ENCODE measurements around the gene DUOX2. TPM values are rescaled to one million over a fixed set of nuclear protein-coding genes. Genes with fewer than 3 reads are reported as not detected.
A peak's percentile ranks its signal among the peaks of the same experiment; 100 is the strongest.

The DUOX2 gene
- total RNA-seq, 2 donors from 2014 or later: 0.11 to 0.13 TPM

DNA sequence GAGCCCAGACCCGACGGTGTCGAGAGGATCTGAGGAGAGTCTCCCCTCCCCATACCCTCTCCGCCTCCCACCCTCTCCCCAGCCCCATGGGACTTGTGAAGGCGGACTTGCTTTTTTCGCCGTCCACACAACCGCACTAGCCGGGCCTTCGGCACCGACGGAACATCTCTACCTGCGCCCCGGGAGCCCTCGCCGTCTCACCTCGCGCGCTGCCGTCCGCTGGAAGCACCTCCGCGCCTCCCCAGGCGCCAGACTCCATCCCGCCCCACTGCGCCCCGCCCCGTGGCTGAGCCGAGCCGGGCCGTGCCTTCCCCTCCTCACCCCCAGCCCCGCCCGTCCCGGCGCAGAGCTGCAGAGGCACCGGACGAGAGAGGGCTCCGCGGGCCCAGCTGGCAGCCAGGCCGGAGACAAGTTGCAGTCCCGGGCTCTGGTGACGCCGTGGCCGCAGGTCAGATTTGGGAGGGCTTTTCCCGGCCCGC, 15.7 kb upstream of the DUOX2 start, which contains the start of the genes DUOX1 and DUOXA1:
Gene DUOX1, plus strand, starts transcription at position 344 of the 479 bp plus-strand sequence. CDS start 1,973 bp downstream, outside the sequence.
Gene DUOXA1, minus strand, starts transcription at position 229 of the 479 bp plus-strand sequence. CDS start 6,865 bp downstream, outside the sequence.
- Histone ChIP-seq H3K4me3 (ENCODE audit: low read length) (peak within 1 kb of the TSS; percentile 60), H3K27ac (ENCODE audit: low read depth, low read length) (no peak within 1 kb of the TSS), H3K4me1 (ENCODE audit: control insufficient read depth, insufficient read depth, low read length) (peaks cover 3% of the 10 kb centered on the region), H3K27me3 (ENCODE audit: control insufficient read depth, insufficient read depth, low read length, poor library complexity, severe bottlenecking) (peaks cover 100% of the 10 kb centered on the region), H3K9me3 (ENCODE audit: control insufficient read depth, low read length) (no peaks in the 10 kb centered on the region), H3K36me3 (ENCODE audit: control insufficient read depth, insufficient read depth, low read length) (no peaks in the 10 kb centered on the region), H3K9ac (ENCODE audit: extremely low read depth, low read length, poor library complexity, severe bottlenecking) (no peak within 1 kb of the TSS)
- no peaks in the 10 kb centered on the region for H3K36me3 Mint-ChIP-seq (ENCODE audit: low read depth)
- DNase-seq: peak; percentile 88
- TF ChIP-seq, protein P1, sequence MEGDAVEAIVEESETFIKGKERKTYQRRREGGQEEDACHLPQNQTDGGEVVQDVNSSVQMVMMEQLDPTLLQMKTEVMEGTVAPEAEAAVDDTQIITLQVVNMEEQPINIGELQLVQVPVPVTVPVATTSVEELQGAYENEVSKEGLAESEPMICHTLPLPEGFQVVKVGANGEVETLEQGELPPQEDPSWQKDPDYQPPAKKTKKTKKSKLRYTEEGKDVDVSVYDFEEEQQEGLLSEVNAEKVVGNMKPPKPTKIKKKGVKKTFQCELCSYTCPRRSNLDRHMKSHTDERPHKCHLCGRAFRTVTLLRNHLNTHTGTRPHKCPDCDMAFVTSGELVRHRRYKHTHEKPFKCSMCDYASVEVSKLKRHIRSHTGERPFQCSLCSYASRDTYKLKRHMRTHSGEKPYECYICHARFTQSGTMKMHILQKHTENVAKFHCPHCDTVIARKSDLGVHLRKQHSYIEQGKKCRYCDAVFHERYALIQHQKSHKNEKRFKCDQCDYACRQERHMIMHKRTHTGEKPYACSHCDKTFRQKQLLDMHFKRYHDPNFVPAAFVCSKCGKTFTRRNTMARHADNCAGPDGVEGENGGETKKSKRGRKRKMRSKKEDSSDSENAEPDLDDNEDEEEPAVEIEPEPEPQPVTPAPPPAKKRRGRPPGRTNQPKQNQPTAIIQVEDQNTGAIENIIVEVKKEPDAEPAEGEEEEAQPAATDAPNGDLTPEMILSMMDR (conservative IDR thresholded peaks at IDR 0.05): no peak
- H3K4me1 Mint-ChIP-seq: peaks cover 5% of the 10 kb centered on the region
- peak within 1 kb of the TSS; percentile 51 for H3K4me3 Mint-ChIP-seq
- H3K27me3 Mint-ChIP-seq (ENCODE audit: insufficient read depth): peaks cover 95% of the 10 kb centered on the region
- no peak within 1 kb of the TSS for H3K27ac Mint-ChIP-seq
- H3K9me3 Mint-ChIP-seq: no peaks in the 10 kb centered on the region
- WGBS, 2 experiments (ENCODE audit: insufficient coverage in 1 of 2, insufficient read length in 1 of 2): 13 to 15% methylated on average over 9 to 46 of the region's 46 CpGs

DNA sequence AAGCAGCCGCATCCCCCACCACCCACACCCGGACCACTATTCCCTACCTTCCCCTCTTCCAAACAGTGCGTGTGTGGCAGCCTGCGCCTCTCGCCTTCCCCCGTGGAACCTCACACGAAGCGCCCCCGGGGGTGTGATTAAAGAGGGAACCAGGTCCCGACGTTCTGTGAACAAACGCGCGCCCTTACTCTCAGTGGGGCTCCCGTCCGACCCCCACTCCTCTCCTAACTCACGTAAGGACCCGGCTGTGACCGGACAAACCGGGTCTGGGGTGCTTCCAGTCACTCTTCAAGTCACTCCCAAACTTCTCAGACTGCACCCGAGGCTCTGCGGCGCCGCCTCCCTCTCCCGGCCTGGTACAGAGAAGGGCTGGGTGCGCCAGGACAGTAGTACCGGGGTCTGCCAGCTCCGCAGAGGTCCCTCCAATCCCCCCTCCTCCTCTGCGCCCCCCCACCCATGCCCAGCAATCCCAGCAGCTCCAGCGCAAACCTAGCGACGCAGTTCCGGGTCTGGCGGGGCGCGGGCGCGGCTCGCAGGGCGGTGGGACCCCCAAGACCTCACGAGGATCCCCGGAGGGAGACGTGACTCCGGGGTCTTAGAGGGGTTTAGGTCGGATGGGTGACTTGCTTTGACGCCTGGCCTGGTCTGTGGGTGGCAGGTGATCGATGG, 15.1 kb upstream of the DUOX2 start:
- Mint-ChIP-seq H3K4me1 (peaks cover 5% of the 10 kb centered on the region), H3K9me3 (no peaks in the 10 kb centered on the region), H3K36me3 (ENCODE audit: low read depth) (no peaks in the 10 kb centered on the region), H3K27me3 (ENCODE audit: insufficient read depth) (peaks cover 94% of the 10 kb centered on the region), H3K4me3 (peak overlapping the region; percentile 51), H3K27ac (no peak overlapping the region)
- Histone ChIP-seq H3K27ac (ENCODE audit: low read depth, low read length) (no peak overlapping the region), H3K9ac (ENCODE audit: extremely low read depth, low read length, poor library complexity, severe bottlenecking) (no peak overlapping the region), H3K4me3 (ENCODE audit: low read length) (peak overlapping the region; percentile 60), H3K27me3 (ENCODE audit: control insufficient read depth, insufficient read depth, low read length, poor library complexity, severe bottlenecking) (peaks cover 100% of the 10 kb centered on the region), H3K36me3 (ENCODE audit: control insufficient read depth, insufficient read depth, low read length) (no peaks in the 10 kb centered on the region), H3K9me3 (ENCODE audit: control insufficient read depth, low read length) (no peaks in the 10 kb centered on the region), H3K4me1 (ENCODE audit: control insufficient read depth, insufficient read depth, low read length) (peaks cover 3% of the 10 kb centered on the region)
- TF ChIP-seq, protein P1 (conservative IDR thresholded peaks at IDR 0.05): no peak
- DNase-seq: peak; percentile 73
- WGBS, 2 experiments (ENCODE audit: insufficient coverage in 1 of 2, insufficient read length in 1 of 2): 15 to 19% methylated on average over 18 to 47 of the region's 47 CpGs

DNA sequence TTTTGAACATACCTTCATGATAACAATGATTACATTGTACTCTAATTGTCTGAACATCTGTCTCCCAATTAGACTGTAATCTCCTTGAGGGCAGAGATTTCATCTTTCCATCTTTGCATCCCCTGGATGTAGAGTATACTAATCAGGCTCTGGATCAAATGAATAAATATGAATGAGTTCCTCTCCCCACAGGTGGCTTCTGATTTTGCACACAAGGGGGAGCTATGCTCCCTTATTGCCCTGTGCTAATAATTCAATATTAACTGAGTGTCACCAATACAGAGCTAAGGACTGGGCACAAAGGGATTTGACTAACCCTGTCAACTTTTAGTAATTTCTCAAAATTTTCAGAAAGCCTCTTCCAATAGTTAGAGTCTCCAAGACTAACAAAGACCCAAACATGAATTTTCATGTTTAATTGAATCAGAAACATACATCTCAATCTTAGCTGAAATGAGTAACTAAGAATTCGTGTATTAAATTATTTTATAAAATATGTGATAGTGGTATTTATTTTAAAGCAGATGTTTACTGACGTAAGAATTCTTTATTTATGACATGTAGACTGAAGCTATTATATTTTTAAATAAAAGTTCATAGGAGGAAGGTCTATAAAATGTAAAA, 12.7 kb upstream of the DUOX2 start:
- Histone ChIP-seq H3K36me3 (ENCODE audit: control insufficient read depth, insufficient read depth, low read length) (no peaks in the 10 kb centered on the region), H3K27me3 (ENCODE audit: control insufficient read depth, insufficient read depth, low read length, poor library complexity, severe bottlenecking) (peaks cover 97% of the 10 kb centered on the region), H3K27ac (ENCODE audit: low read depth, low read length) (no peak overlapping the region), H3K9ac (ENCODE audit: extremely low read depth, low read length, poor library complexity, severe bottlenecking) (no peak overlapping the region), H3K4me1 (ENCODE audit: control insufficient read depth, insufficient read depth, low read length) (peaks cover 3% of the 10 kb centered on the region), H3K9me3 (ENCODE audit: control insufficient read depth, low read length) (no peaks in the 10 kb centered on the region), H3K4me3 (ENCODE audit: low read length) (no peak overlapping the region)
- DNase-seq: peak; percentile 62
- Mint-ChIP-seq H3K36me3 (ENCODE audit: low read depth) (no peaks in the 10 kb centered on the region), H3K4me3 (no peak overlapping the region), H3K4me1 (peaks cover 5% of the 10 kb centered on the region), H3K27me3 (ENCODE audit: insufficient read depth) (peaks cover 91% of the 10 kb centered on the region), H3K9me3 (no peaks in the 10 kb centered on the region), H3K27ac (no peak overlapping the region)
- 83% methylated on average over 1 of the region's 2 CpGs for WGBS, 2 experiments (ENCODE audit: insufficient coverage in 1 of 2, insufficient read length in 1 of 2)
- TF ChIP-seq, protein P1 (conservative IDR thresholded peaks at IDR 0.05): peak; percentile 83
